ENCODE measurements around the gene PDE11A. TPM values are rescaled to one million over a fixed set of nuclear protein-coding genes. Genes with fewer than 3 reads are reported as not detected.

The PDE11A gene
- total and polyA plus RNA-seq, 9 donors: 0.15 to 2.0 (median 0.42) TPM; not detected in 1

GRCh38 chr2:177747384-177747783 lies 325.2 kb downstream of the PDE11A start:
- 95 to 96% (median 96%) methylated on average over 4 of the region's 4 CpGs for WGBS, 3 donors
- TF ChIP-seq, protein P1, sequence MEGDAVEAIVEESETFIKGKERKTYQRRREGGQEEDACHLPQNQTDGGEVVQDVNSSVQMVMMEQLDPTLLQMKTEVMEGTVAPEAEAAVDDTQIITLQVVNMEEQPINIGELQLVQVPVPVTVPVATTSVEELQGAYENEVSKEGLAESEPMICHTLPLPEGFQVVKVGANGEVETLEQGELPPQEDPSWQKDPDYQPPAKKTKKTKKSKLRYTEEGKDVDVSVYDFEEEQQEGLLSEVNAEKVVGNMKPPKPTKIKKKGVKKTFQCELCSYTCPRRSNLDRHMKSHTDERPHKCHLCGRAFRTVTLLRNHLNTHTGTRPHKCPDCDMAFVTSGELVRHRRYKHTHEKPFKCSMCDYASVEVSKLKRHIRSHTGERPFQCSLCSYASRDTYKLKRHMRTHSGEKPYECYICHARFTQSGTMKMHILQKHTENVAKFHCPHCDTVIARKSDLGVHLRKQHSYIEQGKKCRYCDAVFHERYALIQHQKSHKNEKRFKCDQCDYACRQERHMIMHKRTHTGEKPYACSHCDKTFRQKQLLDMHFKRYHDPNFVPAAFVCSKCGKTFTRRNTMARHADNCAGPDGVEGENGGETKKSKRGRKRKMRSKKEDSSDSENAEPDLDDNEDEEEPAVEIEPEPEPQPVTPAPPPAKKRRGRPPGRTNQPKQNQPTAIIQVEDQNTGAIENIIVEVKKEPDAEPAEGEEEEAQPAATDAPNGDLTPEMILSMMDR (IDR thresholded peaks at IDR 0.05): no peak
- TF ChIP-seq EP300 (IDR thresholded peaks at IDR 0.05) (no peak), POLR2A (IDR thresholded peaks at IDR 0.05) (no peak)
- H3K36me3 ChIP-seq: no peaks in the 10 kb centered on the region
- H3K27me3 ChIP-seq: no peaks in the 10 kb centered on the region
- intact Hi-C loops (cut with DNase I): no loop called here
- no peaks in the 10 kb centered on the region for H3K4me1 ChIP-seq (ENCODE audit: insufficient read depth)
- H3K9me3 ChIP-seq: no peaks in the 10 kb centered on the region
- H3K4me3 ChIP-seq: no peak overlapping the region
- DNase-seq: no peak
- H3K27ac ChIP-seq: no peak overlapping the region

DNA sequence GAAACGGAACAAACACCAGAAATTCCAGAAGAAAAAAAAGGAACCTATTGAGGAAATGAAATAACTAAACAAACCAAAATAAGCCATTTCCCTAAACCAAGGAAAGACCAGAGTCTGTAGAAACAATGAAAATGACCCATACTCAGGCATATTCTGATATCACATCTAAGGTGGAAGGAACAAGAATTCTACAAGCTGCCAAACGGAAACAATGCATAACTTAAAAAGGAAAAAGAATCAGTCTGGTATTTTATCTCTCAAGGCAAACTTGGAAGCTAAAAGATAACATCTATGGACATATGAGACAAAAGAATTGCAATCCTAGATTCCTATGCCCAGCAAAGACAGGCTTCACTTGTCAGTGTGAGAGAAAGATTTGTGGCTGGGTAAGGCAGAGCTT lies 326.2 kb downstream of the PDE11A start:
- WGBS, 3 donors: 77 to 83% (median 80%) methylated on average over 2 of the region's 2 CpGs
- no peaks in the 10 kb centered on the region for H3K27me3 ChIP-seq
- no peaks in the 10 kb centered on the region for H3K36me3 ChIP-seq
- no peaks in the 10 kb centered on the region for H3K4me1 ChIP-seq (ENCODE audit: insufficient read depth)
- no peak for DNase-seq
- TF ChIP-seq, protein P1 (IDR thresholded peaks at IDR 0.05): no peak
- TF ChIP-seq EP300 (IDR thresholded peaks at IDR 0.05) (no peak), POLR2A (IDR thresholded peaks at IDR 0.05) (no peak)
- H3K27ac ChIP-seq: no peak overlapping the region
- H3K4me3 ChIP-seq: no peak overlapping the region
- intact Hi-C loops (cut with DNase I): no loop called here
- H3K9me3 ChIP-seq: no peaks in the 10 kb centered on the region

- H3K27me3 ChIP-seq: no peaks in the 10 kb centered on the region
- intact Hi-C loops (cut with DNase I): no loop called here
- TF ChIP-seq, protein P1 (IDR thresholded peaks at IDR 0.05): no peak
- no peak for TF ChIP-seq EP300 (IDR thresholded peaks at IDR 0.05)
- TF ChIP-seq POLR2A (IDR thresholded peaks at IDR 0.05): no peak
- 88 to 100% (median 89%) methylated on average over 1 of the region's 1 CpG for WGBS, 3 donors
- no peaks in the 10 kb centered on the region for H3K4me1 ChIP-seq (ENCODE audit: insufficient read depth)
- no peak overlapping the region for H3K27ac ChIP-seq
- H3K4me3 ChIP-seq: no peak overlapping the region
- H3K9me3 ChIP-seq: no peaks in the 10 kb centered on the region
- no peak for DNase-seq
- H3K36me3 ChIP-seq: no peaks in the 10 kb centered on the region
Measured at GRCh38 chr2:177745531-177745930, 327.0 kb downstream of the PDE11A start.

DNA sequence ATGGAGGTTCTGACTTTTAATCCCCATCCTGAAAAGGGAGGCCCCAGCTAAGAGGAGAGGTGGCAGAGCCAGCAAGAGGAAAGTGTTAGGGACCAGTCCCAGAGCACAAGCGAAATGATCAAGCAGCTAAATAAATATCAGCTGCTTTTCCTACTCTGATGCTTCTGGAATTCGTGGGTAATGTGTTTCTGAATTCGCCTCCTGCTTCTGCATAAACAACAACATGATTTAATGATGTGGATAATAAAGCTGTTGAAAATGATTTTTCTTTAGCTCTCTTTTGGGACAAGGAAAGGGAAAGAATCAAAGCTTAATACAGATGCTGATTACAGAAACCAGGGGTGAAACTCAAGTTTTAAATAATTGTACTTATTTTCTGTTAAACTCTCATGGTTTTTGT lies 329.7 kb downstream of the PDE11A start:
- Histone ChIP-seq H3K36me3 (no peaks in the 10 kb centered on the region), H3K4me3 (no peak overlapping the region), H3K27ac (no peak overlapping the region), H3K4me1 (ENCODE audit: insufficient read depth) (no peaks in the 10 kb centered on the region), H3K9me3 (no peaks in the 10 kb centered on the region), H3K27me3 (no peaks in the 10 kb centered on the region)
- WGBS, 3 donors: 30 to 47% (median 42%) methylated on average over 3 of the region's 3 CpGs
- TF ChIP-seq, protein P1 (IDR thresholded peaks at IDR 0.05): no peak
- TF ChIP-seq POLR2A (IDR thresholded peaks at IDR 0.05) (no peak), EP300 (IDR thresholded peaks at IDR 0.05) (no peak)
- intact Hi-C loops (cut with DNase I): no loop called here
- no peak for DNase-seq
